Stimulated activated CD8-positive, alpha-beta memory T cell treated with anti-CD3 and anti-CD28 coated beads, Interleukin-15, amount 100 ng/mL, for 4 hours (primary cell): ENCODE results near the gene OR10P1.

Experiments
- DNase-seq, 2 donors: peaks; one replicate each; pipeline ENCODE4 v3.0.0-alpha.2; 2020; ENCODE audit warnings: low read depth in 2 of 2

OR10P1 gene

GRCh38 chr12:55651299-55651683 lies 14.6 kb downstream of the OR10P1 start:
- DNase-seq, result no peak

DNA sequence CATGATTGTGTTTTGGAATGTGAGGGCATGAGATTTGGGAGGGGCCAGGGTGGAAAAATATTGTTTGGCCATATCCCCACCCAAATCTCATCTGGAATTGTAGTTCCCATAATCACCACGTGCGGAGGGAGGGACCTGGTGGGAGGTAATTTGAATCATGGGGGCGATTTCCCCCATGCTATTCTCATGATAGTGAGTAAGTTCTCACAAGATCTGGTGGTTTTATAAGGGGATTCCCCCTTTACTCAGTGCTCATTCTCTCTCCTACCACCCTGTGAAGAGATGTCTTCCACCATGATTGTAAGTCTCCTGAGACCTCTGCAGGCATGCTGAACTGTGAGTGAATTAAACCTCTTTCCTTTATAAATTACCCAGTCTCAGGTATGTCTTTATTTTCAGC lies 15.7 kb downstream of the OR10P1 start:
- no peak for DNase-seq

- no peak for DNase-seq
Observed at GRCh38 chr12:55653031-55653430, 16.3 kb downstream of the OR10P1 start.

DNA sequence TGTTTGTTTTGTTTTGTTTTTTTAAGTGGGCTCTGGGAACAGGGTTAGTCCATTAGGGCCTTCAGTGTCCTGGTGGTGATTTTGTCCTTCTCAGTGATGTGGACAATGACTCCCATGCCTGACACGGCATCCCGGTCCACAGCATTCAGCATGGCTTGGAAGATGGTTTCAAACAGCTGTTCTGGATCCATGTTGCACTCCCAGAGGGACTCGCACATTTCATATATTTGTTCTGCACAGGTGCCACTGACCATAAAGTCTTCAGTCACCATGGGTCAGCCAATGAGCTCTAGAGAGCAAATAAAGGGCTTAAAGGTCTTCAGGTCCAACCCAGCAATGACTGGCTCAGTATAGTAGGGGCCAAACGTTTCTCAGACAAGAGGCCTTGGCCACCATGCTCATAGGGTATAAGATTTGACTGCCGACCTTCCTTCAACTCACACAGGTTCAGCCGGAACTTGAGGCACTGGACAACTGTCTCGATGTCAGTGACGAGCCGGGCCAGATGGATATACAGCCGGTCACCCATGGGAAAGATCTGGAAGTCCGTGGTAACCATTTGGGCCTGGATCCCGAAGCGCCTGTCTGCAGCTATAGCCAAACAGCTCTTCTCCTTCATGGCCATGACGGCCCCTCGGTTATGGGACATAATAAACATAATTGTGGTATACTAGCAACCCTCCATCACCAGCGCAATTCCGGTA lies 18.0 kb downstream of the OR10P1 start:
- DNase-seq, result no peak

DNA sequence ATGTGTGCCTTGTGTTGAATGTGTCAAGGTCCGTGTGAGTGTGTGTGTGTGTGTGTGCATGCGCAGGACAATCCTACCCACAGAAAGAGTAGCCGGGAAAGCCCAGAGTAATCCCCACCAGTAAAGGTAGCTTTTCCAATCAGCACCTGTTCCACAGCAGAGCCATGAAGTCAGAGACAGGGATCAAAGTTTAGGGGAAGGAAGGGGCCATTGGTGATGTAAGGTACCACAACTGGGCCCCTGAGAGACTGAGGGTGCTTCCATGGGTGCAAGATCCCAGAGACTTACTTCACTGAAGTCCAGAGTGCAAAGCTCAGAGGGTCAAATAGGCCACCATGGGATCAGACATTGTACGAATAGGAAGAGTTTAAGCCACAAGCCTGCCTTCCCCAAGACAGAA lies 20.5 kb downstream of the OR10P1 start:
- DNase-seq, result no peak

GRCh38 chr12:55658212-55658611 lies 21.5 kb downstream of the OR10P1 start:
- no peak for DNase-seq

- DNase-seq, result no peak
Observed at GRCh38 chr12:55658635-55659391, 22.1 kb downstream of the OR10P1 start.

DNA sequence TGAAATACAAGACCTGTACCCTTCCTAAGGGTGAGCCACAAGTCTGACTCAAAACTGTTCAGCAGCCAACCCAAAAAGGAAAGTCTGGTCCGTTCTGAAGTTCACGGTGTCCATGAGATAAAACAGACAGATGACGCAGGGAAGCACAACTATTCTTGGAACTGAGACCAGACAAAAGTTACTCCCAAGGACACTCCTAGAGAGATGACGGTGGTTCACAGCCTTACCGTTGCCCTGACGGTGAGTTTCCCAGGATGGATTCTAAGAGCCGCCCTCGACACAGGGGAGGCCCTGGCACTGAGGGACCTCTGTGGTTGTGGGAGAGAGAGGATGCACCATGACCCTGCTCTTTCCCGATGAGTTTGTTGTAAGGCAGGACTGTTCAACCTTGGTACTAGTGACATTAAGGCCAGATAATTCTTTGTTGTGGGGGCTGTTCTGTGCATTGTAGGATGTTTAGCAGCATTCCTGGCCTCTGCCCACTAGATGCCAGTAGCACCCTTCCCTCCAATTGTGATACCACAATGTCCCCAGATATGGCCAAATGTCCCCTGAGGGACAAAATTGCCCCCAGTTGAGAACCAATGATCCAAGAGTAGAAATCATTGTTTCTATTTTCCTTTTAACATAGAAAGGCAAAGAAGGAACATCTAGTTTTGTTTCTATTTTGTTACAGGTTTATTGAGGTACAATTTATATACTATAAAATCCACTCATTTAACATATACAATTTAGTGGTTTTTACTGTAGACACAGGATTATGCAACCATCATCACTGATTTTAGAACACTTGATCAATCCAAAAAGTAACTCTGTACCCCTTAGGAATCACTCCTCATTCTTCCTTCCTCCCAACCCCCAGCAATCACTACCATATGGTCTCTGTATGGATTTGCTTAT lies 23.0 kb downstream of the OR10P1 start:
- DNase-seq, result no peak

DNA sequence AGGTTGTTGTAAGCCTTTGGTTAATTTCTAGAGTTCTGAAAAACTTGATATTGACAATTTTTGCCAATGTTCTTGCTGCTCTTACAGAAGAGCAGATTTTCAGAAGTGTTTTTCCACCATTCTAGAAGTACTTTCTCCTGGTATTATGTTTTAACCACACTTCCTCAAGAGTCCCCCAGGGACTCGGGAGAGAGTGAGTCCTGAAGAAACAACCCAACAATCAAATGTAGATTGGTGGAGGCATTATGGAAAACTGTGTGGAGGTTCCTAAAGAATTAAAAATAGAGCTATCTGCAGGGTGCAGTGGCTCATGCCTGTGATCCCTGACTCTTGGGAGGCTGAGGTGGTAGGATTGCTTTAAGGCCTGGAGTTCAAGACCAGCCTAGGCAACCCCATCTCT lies 26.7 kb downstream of the OR10P1 start:
- DNase-seq, result no peak

GRCh38 chr12:55664826-55665225 lies 28.1 kb downstream of the OR10P1 start:
- no peak for DNase-seq

GRCh38 chr12:55666508-55666907 lies 29.8 kb downstream of the OR10P1 start:
- DNase-seq, result no peak

DNA sequence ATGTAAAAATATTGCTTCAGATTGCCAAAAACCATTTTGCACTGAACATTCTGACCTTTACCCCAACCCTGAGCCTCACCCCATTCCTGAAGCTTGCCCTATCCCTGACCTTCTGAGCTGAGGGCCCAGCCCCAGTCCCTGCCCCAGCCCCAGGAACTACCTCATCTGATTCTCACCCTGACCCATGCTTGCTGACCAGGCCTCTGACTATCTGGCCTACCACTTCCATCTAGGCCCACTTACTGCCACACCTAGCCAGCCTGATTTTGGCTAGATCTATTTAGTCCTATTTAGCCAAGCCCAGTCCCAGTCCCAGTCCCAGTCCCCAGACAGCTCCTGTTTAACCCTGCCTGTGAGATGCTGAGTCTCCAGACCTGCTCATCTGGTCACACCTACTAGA lies 33.6 kb downstream of the OR10P1 start:
- DNase-seq, result no peak

- no peak for DNase-seq
Observed at GRCh38 chr12:55671746-55672145, 35.1 kb downstream of the OR10P1 start.

GRCh38 chr12:55673638-55674037 lies 36.9 kb downstream of the OR10P1 start:
- no peak for DNase-seq

DNA sequence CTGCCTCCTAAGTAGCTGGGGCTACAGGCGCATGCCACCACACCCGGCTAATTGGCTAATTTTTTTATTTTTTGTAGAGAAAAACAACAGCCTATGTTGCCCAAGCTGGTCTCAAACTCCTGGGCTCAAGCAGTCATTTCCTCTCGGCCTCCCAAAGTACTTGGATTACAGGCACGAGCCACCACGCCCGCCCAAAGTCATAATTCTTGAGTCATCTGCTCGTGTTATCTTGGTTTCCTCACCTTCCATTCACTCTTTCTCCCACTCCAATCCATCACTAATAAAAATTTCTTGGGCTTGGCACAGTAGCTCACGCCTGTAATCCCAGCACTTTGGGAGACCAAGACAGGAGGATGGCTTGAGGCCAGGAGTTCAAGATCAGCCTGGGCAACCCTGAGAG lies 39.0 kb downstream of the OR10P1 start:
- DNase-seq, result no peak

- no peak for DNase-seq
Observed at GRCh38 chr12:55676707-55677106, 40.0 kb downstream of the OR10P1 start.

GRCh38 chr12:55679691-55680090 lies 43.0 kb downstream of the OR10P1 start:
- no peak for DNase-seq

- no peak for DNase-seq
Observed at GRCh38 chr12:55681142-55682077, 44.7 kb downstream of the OR10P1 start.

GRCh38 chr12:55682087-55682796 lies 45.5 kb downstream of the OR10P1 start:
- DNase-seq, result no peak

DNA sequence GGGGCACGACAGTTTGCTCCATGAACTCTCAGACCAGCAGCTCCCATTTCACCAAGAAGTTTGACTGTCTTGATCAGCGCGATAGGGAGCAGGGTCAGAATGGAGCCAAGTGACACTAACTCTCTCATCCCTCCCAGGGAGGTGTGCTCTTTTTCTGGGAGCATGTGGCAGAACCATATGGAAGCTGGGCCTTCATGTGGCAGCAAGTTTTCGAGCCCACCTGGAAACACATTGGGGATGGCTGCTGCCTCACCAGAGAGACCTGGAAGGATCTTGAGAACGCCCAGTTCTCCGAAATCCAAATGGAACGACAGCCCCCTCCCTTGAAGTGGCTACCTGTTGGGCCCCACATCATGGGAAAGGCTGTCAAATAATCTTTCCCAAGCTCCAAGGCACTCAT lies 47.0 kb downstream of the OR10P1 start:
- no peak for DNase-seq
